Mesendoderm (in vitro differentiated cells): ENCODE measurements around the gene KLHL3.

ENCODE experiments used
- DNase-seq: peaks from one replicate; pipeline ENCODE4 v3.0.0; 2013
- H2AK5ac ChIP-seq: 2 replicates; pipeline ENCODE4 v1.6.1; 2013; ENCODE audit warnings: low read length, inconsistent platforms
- H2BK120ac ChIP-seq: 2 replicates; pipeline ENCODE4 v1.6.1; 2013; ENCODE audit warnings: low read depth, mild to moderate bottlenecking, low read length, moderate library complexity, mixed read lengths
- H2BK15ac ChIP-seq: replicated peaks from 2 replicates; pipeline ENCODE4 v1.6.1; 2013; ENCODE audit warnings: low read depth, mild to moderate bottlenecking, moderate library complexity
- H2BK5ac ChIP-seq: 2 replicates; pipeline ENCODE4 v1.6.1; 2013; ENCODE audit warnings: low read length, inconsistent platforms
- H3K18ac ChIP-seq: 2 replicates; pipeline ENCODE4 v1.6.1; 2013; ENCODE audit warnings: mild to moderate bottlenecking, low read length, mixed read lengths
- H3K23ac ChIP-seq: one replicate; pipeline ENCODE4 v1.6.1; 2013; ENCODE audit warnings: low read length
- H3K27ac ChIP-seq: 2 replicates; pipeline ENCODE4 v1.5.1; 2013; ENCODE audit warnings: low read depth, mild to moderate bottlenecking, inconsistent platforms, low read length, moderate library complexity
- H3K27me3 ChIP-seq: 2 replicates; pipeline ENCODE4 v1.6.1; 2013; ENCODE audit warnings: low read length, control low read depth, mild to moderate bottlenecking, inconsistent platforms; ENCODE audit not compliant: insufficient read depth, poor library complexity
- H3K36me3 ChIP-seq: 2 replicates; pipeline ENCODE4 v1.6.1; 2013; ENCODE audit warnings: low read length, inconsistent platforms; ENCODE audit not compliant: control insufficient read depth, insufficient read depth
- H3K4ac ChIP-seq: one replicate; pipeline ENCODE4 v1.6.1; 2013; ENCODE audit warnings: low read depth, mild to moderate bottlenecking, low read length, moderate library complexity
- H3K4me1 ChIP-seq: 2 replicates; pipeline ENCODE4 v1.6.1; 2013; ENCODE audit warnings: low read depth, low read length, inconsistent platforms; ENCODE audit not compliant: control insufficient read depth
- H3K4me2 ChIP-seq: 2 replicates; pipeline ENCODE4 v1.6.1; 2013; ENCODE audit warnings: low read length
- H3K4me3 ChIP-seq: 2 replicates; pipeline ENCODE4 v1.5.1; 2013; ENCODE audit warnings: mild to moderate bottlenecking, low read length
- H3K56ac ChIP-seq: one replicate; pipeline ENCODE4 v1.6.1; 2013; ENCODE audit warnings: low read length
- H3K79me1 ChIP-seq: 2 replicates; pipeline ENCODE4 v1.6.1; 2013; ENCODE audit warnings: low read length, inconsistent platforms
- H3K79me2 ChIP-seq: 2 replicates; pipeline ENCODE4 v1.6.1; 2013; ENCODE audit warnings: mild to moderate bottlenecking, low read length; ENCODE audit not compliant: control insufficient read depth, insufficient read depth
- H3K9ac ChIP-seq: 2 replicates; pipeline ENCODE4 v1.6.1; 2013; ENCODE audit warnings: low read length, inconsistent platforms
- H4K5ac ChIP-seq: one replicate; pipeline ENCODE4 v1.6.1; 2013; ENCODE audit warnings: low read length
- H4K8ac ChIP-seq: one replicate; pipeline ENCODE4 v1.6.1; 2013; ENCODE audit warnings: low read depth, mild to moderate bottlenecking, control low read depth, low read length, moderate library complexity
- WGBS: extraction: QIAGEN DNeasy Blood & Tissue Kit; methylation state at CpG from one replicate; pipeline ENCODE4 v1.1.7; 2013; ENCODE audit warnings: low lambda C conversion rate, missing lambda C conversion rate; ENCODE audit not compliant: insufficient coverage; ENCODE audit errors: extremely low coverage; 5-methylcytosine and 5-hydroxymethylcytosine counted together

KLHL3 gene

DNA sequence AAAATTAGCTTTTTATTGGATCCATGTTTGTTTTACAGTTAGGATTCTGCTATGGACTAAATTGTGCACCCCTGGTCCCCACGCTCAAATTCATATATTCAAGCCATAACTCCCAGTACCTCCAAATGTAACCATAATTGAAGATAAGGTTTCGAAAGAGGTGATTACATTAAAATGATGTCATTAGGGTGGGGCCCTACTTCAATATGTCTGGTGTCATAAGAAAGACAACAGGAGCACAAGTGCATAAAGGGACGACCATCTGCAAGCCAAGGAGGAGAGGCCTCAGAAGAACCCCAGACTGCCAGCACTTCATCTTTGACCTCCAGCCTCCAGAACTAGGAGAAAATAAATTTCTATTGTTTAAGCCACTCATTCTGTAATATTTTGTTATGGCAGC is 25.7 kb upstream of the KLHL3 start:
- Histone ChIP-seq H3K18ac (no peak overlapping the region), H3K4me2 (no peak overlapping the region), H3K79me2 (no peaks in the 10 kb centered on the region), H3K23ac (no peak overlapping the region), H3K56ac (no peak overlapping the region), H3K4me3 (no peak overlapping the region), H4K8ac (no peak overlapping the region), H2BK15ac (no peak overlapping the region), H4K5ac (no peak overlapping the region), H3K9ac (no peak overlapping the region), H3K4me1 (no peaks in the 10 kb centered on the region), H2AK5ac (no peak overlapping the region), H3K27me3 (no peaks in the 10 kb centered on the region), H3K79me1 (no peaks in the 10 kb centered on the region), H3K27ac (no peak overlapping the region), H2BK5ac (no peak overlapping the region), H3K4ac (no peak overlapping the region), H3K36me3 (no peaks in the 10 kb centered on the region), H2BK120ac (no peak overlapping the region)
- WGBS, result no CpG with 5 or more reads among the region's 3 CpGs
- no peak for DNase-seq

DNA sequence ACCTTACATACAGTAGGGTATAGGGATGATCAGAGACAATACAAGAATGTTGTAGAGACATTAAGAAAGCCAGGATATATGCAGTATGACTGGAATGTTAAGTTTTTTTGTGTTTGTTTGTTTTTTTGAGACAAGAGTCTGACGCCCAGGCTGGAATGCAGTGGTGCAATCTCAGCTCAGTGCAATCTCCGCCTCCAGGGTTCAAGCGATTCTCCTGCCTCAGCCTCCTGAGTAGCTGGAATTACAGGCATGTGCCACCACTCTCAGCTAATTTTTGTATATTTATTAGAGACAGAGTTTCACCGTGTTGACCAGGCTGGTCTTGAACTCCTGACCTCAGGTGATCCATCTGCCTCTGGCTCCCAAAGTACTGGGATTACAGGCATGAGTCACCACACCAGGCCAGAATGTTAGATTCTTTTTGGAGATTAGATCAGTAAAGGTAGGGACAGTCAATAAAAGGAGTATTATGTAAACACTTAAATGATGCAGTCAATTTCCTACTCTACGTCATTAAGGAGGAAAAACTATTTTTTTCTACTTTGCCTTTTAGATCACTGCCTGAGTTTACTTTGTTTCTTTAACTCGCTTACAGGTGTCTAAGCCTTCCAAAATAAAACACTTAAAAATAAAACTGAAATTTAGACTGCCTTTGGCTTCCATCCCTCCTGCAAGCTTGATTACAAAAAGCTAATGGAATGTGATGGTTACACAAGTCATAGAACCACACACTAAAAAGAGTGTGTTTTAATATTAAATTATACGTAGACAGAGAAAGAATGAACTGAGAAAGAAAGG is 25.0 kb upstream of the KLHL3 start:
- Histone ChIP-seq H3K9ac (no peak overlapping the region), H3K27ac (no peak overlapping the region), H3K23ac (no peak overlapping the region), H4K8ac (no peak overlapping the region), H3K79me1 (no peaks in the 10 kb centered on the region), H3K56ac (no peak overlapping the region), H2AK5ac (no peak overlapping the region), H3K4ac (no peak overlapping the region), H2BK120ac (no peak overlapping the region), H2BK5ac (no peak overlapping the region), H3K79me2 (no peaks in the 10 kb centered on the region), H3K4me1 (no peaks in the 10 kb centered on the region), H3K4me2 (no peak overlapping the region), H3K18ac (no peak overlapping the region), H4K5ac (no peak overlapping the region), H3K4me3 (no peak overlapping the region), H2BK15ac (no peak overlapping the region), H3K36me3 (no peaks in the 10 kb centered on the region), H3K27me3 (no peaks in the 10 kb centered on the region)
- DNase-seq, result no peak
- WGBS, result no CpG with 5 or more reads among the region's 7 CpGs

DNA sequence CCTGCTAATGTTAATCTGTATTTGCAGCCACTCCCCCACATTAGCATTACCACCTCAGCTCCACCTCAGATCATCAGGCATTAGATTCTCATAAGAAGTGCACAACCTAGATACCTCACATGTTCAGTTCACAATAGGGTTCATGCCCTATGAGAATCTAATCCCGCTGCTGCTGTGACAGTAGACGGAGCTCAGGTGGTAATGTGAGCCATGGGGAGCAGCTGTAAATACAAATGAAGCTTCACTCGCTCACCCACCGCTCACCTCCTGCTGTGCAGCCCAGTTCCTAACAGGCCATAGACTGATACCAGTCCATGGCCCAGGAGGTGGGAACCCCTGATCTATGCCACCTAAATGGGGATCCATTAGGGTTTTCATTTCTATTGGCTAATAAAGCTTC is 24.4 kb upstream of the KLHL3 start:
- no peaks in the 10 kb centered on the region for H3K36me3 ChIP-seq
- WGBS, result no CpG with 5 or more reads among the region's 4 CpGs
- H3K79me1 ChIP-seq, result no peaks in the 10 kb centered on the region
- H3K56ac ChIP-seq, result no peak overlapping the region
- no peak overlapping the region for H3K23ac ChIP-seq
- no peak overlapping the region for H2AK5ac ChIP-seq
- H2BK15ac ChIP-seq, result no peak overlapping the region
- no peak overlapping the region for H2BK5ac ChIP-seq
- no peak overlapping the region for H3K4me3 ChIP-seq
- no peak overlapping the region for H3K18ac ChIP-seq
- no peak overlapping the region for H4K8ac ChIP-seq
- H3K4ac ChIP-seq, result no peak overlapping the region
- no peak overlapping the region for H4K5ac ChIP-seq
- H2BK120ac ChIP-seq, result no peak overlapping the region
- H3K9ac ChIP-seq, result no peak overlapping the region
- H3K27me3 ChIP-seq, result no peaks in the 10 kb centered on the region
- H3K27ac ChIP-seq, result no peak overlapping the region
- no peak overlapping the region for H3K4me2 ChIP-seq
- no peaks in the 10 kb centered on the region for H3K4me1 ChIP-seq
- no peak for DNase-seq
- no peaks in the 10 kb centered on the region for H3K79me2 ChIP-seq

DNA sequence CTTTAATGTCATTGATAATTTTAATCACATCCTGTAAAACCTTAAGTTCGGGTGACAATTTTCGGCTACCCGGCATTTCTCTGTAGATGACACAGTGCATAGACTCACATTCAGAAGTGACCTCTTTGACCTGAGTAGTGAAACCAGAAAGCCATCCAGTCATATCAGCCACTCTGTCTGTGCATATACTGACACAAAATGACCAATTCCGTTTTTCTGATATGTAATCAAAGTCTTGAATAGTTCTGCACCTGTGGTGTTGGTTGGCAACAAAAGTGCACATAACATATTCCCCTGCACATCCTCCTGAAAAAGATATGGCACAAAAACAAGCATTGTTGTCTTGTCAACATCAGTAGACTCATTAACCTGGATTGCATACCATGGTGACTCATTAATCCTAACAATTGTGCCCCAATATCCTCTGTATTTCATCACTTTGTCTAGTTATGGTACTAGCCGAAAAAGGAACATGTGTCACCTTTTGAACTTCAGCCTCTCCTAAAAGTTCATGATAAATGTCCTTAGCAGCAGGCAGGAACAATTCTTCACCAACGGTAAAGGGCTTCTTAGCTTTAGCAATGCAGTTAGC is 22.9 kb upstream of the KLHL3 start:
- WGBS, result no CpG with 5 or more reads among the region's 6 CpGs
- Histone ChIP-seq H3K23ac (no peak overlapping the region), H2AK5ac (no peak overlapping the region), H2BK5ac (no peak overlapping the region), H3K4me3 (no peak overlapping the region), H4K5ac (no peak overlapping the region), H3K79me2 (peaks cover 3% of the 10 kb centered on the region), H3K4ac (no peak overlapping the region), H3K79me1 (no peaks in the 10 kb centered on the region), H3K56ac (no peak overlapping the region), H4K8ac (no peak overlapping the region), H2BK15ac (no peak overlapping the region), H3K4me2 (no peak overlapping the region), H3K4me1 (no peaks in the 10 kb centered on the region), H3K27me3 (no peaks in the 10 kb centered on the region), H3K18ac (no peak overlapping the region), H3K36me3 (no peaks in the 10 kb centered on the region), H3K9ac (no peak overlapping the region), H2BK120ac (no peak overlapping the region), H3K27ac (no peak overlapping the region)
- DNase-seq, result no peak

DNA sequence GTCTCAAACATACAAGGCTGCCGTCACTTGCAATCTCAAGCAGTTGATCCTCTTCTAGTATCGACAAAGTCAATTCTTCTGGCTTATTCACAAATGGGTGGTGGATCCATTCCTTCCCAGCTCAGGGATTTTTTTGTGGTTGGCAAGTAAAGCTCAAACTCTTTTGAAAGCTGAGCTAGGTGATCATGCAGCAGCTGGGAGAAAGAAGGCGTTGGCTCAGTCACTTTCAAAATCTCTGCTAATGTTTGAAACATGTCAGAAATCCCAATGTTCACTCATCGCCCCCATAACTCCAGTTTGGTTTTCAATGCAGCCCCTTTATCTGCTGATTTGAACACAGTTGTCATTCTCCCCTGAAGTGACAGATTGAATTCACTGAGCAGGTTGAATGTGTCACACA is 22.2 kb upstream of the KLHL3 start:
- Histone ChIP-seq H3K79me2 (peaks cover 10% of the 10 kb centered on the region), H3K27ac (no peak overlapping the region), H4K8ac (no peak overlapping the region), H3K27me3 (no peaks in the 10 kb centered on the region), H3K4me1 (no peaks in the 10 kb centered on the region), H3K23ac (no peak overlapping the region), H2AK5ac (no peak overlapping the region), H2BK120ac (no peak overlapping the region), H3K4ac (no peak overlapping the region), H3K4me3 (no peak overlapping the region), H3K4me2 (no peak overlapping the region), H2BK5ac (no peak overlapping the region), H4K5ac (no peak overlapping the region), H3K18ac (no peak overlapping the region), H3K9ac (no peak overlapping the region), H3K36me3 (no peaks in the 10 kb centered on the region), H3K56ac (no peak overlapping the region), H2BK15ac (no peak overlapping the region), H3K79me1 (no peaks in the 10 kb centered on the region)
- WGBS, result no CpG with 5 or more reads among the region's 4 CpGs
- no peak for DNase-seq

DNA sequence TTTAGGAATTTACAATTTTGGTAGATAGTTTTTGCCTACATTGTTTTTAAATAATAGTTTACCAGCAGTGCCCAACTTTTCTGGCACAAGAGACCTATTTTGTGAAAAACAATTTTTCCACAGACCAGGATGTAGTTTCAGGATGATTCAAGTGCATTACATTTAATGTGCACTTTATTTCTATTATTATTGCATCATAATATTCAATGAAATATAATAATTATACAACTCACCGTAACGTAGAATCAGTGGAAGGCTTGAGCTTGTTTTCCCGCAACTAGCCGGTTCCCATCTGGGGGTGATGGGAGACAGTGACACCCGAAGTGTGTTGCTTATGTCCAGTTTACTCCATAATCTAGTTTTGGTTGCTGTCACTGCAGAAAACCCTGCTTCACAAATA is 21.7 kb upstream of the KLHL3 start:
- H4K8ac ChIP-seq, result no peak overlapping the region
- no peak overlapping the region for H3K56ac ChIP-seq
- no peak overlapping the region for H2BK15ac ChIP-seq
- no peaks in the 10 kb centered on the region for H3K4me1 ChIP-seq
- no CpG with 5 or more reads among the region's 5 CpGs for WGBS
- no peak overlapping the region for H3K9ac ChIP-seq
- H3K79me1 ChIP-seq, result no peaks in the 10 kb centered on the region
- H3K4me2 ChIP-seq, result no peak overlapping the region
- no peak overlapping the region for H3K4ac ChIP-seq
- no peak overlapping the region for H2BK5ac ChIP-seq
- no peak overlapping the region for H3K18ac ChIP-seq
- no peak overlapping the region for H2AK5ac ChIP-seq
- no peak overlapping the region for H3K23ac ChIP-seq
- H3K27me3 ChIP-seq, result no peaks in the 10 kb centered on the region
- no peak overlapping the region for H3K27ac ChIP-seq
- no peaks in the 10 kb centered on the region for H3K36me3 ChIP-seq
- H2BK120ac ChIP-seq, result no peak overlapping the region
- no peak overlapping the region for H3K4me3 ChIP-seq
- DNase-seq, result no peak
- H3K79me2 ChIP-seq, result peaks cover 15% of the 10 kb centered on the region
- H4K5ac ChIP-seq, result no peak overlapping the region
